Breast epithelium (tissue), 4 donors: ENCODE measurements around the gene DST. TPM values are rescaled to one million over a fixed set of nuclear protein-coding genes. Genes with fewer than 3 reads are reported as not detected.

Source experiments
- DNase-seq, 2 donors: peaks; one replicate each; pipeline ENCODE4 v3.0.0-alpha.2; 2019; ENCODE audit warnings: low spot score in 2 of 2
- H3K27ac ChIP-seq, 2 donors: fragments of 200-600 bp; sonication (generic) in 1 of 2; one replicate each; pipeline ENCODE4 v1.5.1; 2016 to 2019; ENCODE audit warnings: mild to moderate bottlenecking in 1 of 2
- H3K27me3 ChIP-seq, 2 donors: fragments of 200-600 bp; sonication (generic) in 1 of 2; one replicate each; pipeline versions ENCODE4 v1.5.1 to v1.6.0; 2017 to 2019; ENCODE audit warnings: control low read depth in 1 of 2, mild to moderate bottlenecking in 1 of 2
- H3K36me3 ChIP-seq: fragments of 200-600 bp; one replicate; pipeline ENCODE4 v1.5.1; 2019
- H3K4me1 ChIP-seq, 2 donors: fragments of 200-600 bp; sonication (generic); one replicate each; pipeline ENCODE4 v1.5.1; 2016 to 2019; ENCODE audit warnings: control low read depth in 1 of 2
- H3K4me3 ChIP-seq, 3 donors: fragments of 200-600 bp; sonication (generic); 1 replicate in 2 of 3; 2 replicates in 1 of 3; pipeline ENCODE4 v1.5.1; 2016 to 2019; ENCODE audit warnings: mild to moderate bottlenecking in 3 of 3, moderate library complexity in 2 of 3
- H3K9me3 ChIP-seq, 2 donors: fragments of 200-600 bp; sonication (generic) in 1 of 2; one replicate each; pipeline ENCODE4 v1.5.1; 2016 to 2019; ENCODE audit warnings: control low read depth in 1 of 2
- CTCF ChIP-seq, 3 donors: fragments of 450-650 bp; IDR thresholded peaks; one replicate each; pipeline ENCODE4 v1.5.1; 2016 to 2017; ENCODE audit warnings: antibody characterized with exemption in 3 of 3, mild to moderate bottlenecking in 3 of 3, moderate library complexity in 3 of 3
- POLR2A ChIP-seq: fragments of 450-650 bp; IDR thresholded peaks from one replicate; pipeline ENCODE4 v1.6.1; 2016; ENCODE audit warnings: antibody characterized with exemption, mild to moderate bottlenecking, moderate library complexity
- POLR2AphosphoS5 ChIP-seq, 3 donors: sonication (generic); formaldehyde crosslinking; IDR thresholded peaks; one replicate each; pipeline ENCODE4 v1.6.1; 2017; ENCODE audit warnings: antibody characterized with exemption in 3 of 3
- intact Hi-C: fragments of 100-400 bp; cut with DNase I; formaldehyde crosslinking; loops from one replicate; pipeline ENCODE4 v1.15.1; 2023; ENCODE audit warnings: low total_unique reads
- total RNA-seq, 3 donors: library from RNA; depleted of rRNA; stranded (reverse); fragments of >200 nt; gene quantifications; one replicate each; pipeline ENCODE4 v1.1.0, GENCODE V29; 2016

DST gene
- total RNA-seq, 3 donors from 2014 or later = 272 to 1,354 (median 700) TPM

GRCh38 chr6:56435754-56436153 lies 206.9 kb downstream of the DST start:
- H3K4me3 ChIP-seq = no peak overlapping the region
- H3K9me3 ChIP-seq = no peaks in the 10 kb centered on the region
- H3K27me3 ChIP-seq = no peaks in the 10 kb centered on the region
- no peak for DNase-seq
- intact Hi-C loops = no loop called here
- H3K4me1 ChIP-seq = no peaks in the 10 kb centered on the region
- H3K36me3 ChIP-seq = no peaks in the 10 kb centered on the region
- no peak overlapping the region for H3K27ac ChIP-seq
- no peak for TF ChIP-seq POLR2A
- no peak for TF ChIP-seq CTCF (IDR thresholded peaks at IDR 0.05)
- TF ChIP-seq POLR2AphosphoS5 (IDR thresholded peaks at IDR 0.05) = no peak

- Histone ChIP-seq H3K27me3 (no peaks in the 10 kb centered on the region), H3K9me3 (no peaks in the 10 kb centered on the region), H3K27ac (no peak overlapping the region), H3K4me3 (no peak overlapping the region), H3K36me3 (no peaks in the 10 kb centered on the region), H3K4me1 (no peaks in the 10 kb centered on the region)
- TF ChIP-seq POLR2AphosphoS5 (IDR thresholded peaks at IDR 0.05) (no peak), CTCF (IDR thresholded peaks at IDR 0.05) (no peak), POLR2A (no peak)
- intact Hi-C loops = no loop called here
- DNase-seq = no peak
These were observed 207.4 kb downstream of the DST start for GRCh38 chr6:56435326-56435725.

GRCh38 chr6:56434606-56435005 lies 208.1 kb downstream of the DST start:
- H3K36me3 ChIP-seq = no peaks in the 10 kb centered on the region
- H3K4me1 ChIP-seq = no peaks in the 10 kb centered on the region
- DNase-seq = no peak
- H3K27ac ChIP-seq = no peak overlapping the region
- no peaks in the 10 kb centered on the region for H3K27me3 ChIP-seq
- intact Hi-C loops = no loop called here
- no peak overlapping the region for H3K4me3 ChIP-seq
- no peak for TF ChIP-seq POLR2A
- TF ChIP-seq CTCF (IDR thresholded peaks at IDR 0.05) = no peak
- TF ChIP-seq POLR2AphosphoS5 (IDR thresholded peaks at IDR 0.05) = no peak
- H3K9me3 ChIP-seq = no peaks in the 10 kb centered on the region

- DNase-seq = no peak
- Histone ChIP-seq H3K9me3 (no peaks in the 10 kb centered on the region), H3K4me1 (no peaks in the 10 kb centered on the region), H3K27me3 (no peaks in the 10 kb centered on the region), H3K4me3 (no peak overlapping the region), H3K27ac (no peak overlapping the region), H3K36me3 (no peaks in the 10 kb centered on the region)
- TF ChIP-seq POLR2A = no peak
- TF ChIP-seq POLR2AphosphoS5 (IDR thresholded peaks at IDR 0.05) = no peak
- TF ChIP-seq CTCF (IDR thresholded peaks at IDR 0.05) = no peak
- intact Hi-C loops = no loop called here
These were observed 209.6 kb downstream of the DST start for GRCh38 chr6:56433119-56433518.

- H3K4me3 ChIP-seq = no peak overlapping the region
- intact Hi-C loops = no loop called here
- no peaks in the 10 kb centered on the region for H3K9me3 ChIP-seq
- TF ChIP-seq CTCF (IDR thresholded peaks at IDR 0.05) = no peak
- H3K36me3 ChIP-seq = no peaks in the 10 kb centered on the region
- DNase-seq = no peak
- H3K27me3 ChIP-seq = no peaks in the 10 kb centered on the region
- no peaks in the 10 kb centered on the region for H3K4me1 ChIP-seq
- H3K27ac ChIP-seq = no peak overlapping the region
These were observed 210.5 kb downstream of the DST start for GRCh38 chr6:56432194-56432593.
